Measurements from ENCODE around the gene ZNF611.
"Not testable (repeated sequence)": the region's sequence is repeated elsewhere in the genome, so short reads cannot be mapped to it uniquely, and the experiment has no call there.

ZNF611 gene

DNA sequence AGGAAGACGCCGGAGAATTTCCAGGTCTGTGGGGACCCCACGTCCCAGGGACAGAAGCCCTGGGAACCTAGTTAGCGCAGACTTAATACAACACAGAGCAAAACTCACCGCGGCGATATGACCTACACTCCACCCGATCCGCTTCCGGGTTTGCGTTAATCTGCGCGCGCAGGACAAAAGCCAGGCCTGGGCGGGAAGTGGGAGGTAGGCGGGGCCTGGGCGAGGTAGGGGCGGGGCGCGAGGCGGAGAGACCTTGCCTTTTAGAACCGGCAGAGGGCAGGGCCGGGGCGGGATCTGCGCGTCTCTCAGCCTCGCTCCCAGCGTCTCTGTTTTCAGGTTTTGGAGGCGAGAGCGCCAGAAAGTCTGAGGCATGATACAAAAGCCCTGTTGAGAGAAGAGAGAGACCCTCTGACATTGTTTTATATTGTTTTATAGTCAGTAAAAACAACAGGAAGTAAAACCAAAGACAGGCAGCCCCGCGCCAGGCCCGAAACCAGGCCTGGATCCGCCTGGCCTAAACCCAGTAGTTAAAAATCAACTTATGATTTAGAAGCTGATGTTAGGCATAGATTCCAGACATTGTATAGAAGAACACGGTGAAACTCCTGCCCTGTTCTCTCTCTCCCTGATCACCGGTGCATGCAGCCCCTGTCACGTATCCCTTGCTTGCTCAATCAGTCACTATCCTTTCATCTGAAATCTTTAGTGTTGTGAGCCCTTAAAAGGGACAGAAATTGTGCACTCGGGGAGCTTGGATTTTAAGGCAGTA is at the start of gene ZNF611:
Gene ZNF611 (minus strand): TSS at position 152 of the 769 bp plus-strand sequence. CDS start 19,150 bp downstream, outside the sequence.
- DNase-seq (ENCODE audit: low read depth): peak; percentile 79

DNA sequence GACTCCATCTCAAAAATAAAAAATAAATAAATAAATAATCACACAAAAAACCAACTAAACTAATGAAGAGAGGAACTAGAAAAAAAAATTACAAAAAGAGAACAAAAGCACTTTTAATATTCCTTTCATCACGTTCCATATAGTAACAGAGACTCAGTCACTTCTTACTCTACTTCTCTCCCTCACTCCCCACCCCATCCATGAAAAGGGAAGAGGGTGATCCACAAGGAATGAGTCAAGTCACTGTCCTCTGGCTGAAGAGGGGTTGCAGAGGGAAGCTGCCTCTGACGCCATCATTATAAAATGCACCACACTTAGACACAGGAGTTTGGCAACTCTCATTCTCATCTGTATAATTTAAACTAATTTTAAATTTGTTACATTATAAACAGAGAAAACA is 48.0 kb upstream of the ZNF611 start:
- not testable (repeated sequence) for DNase-seq (ENCODE audit: low read depth)

DNA sequence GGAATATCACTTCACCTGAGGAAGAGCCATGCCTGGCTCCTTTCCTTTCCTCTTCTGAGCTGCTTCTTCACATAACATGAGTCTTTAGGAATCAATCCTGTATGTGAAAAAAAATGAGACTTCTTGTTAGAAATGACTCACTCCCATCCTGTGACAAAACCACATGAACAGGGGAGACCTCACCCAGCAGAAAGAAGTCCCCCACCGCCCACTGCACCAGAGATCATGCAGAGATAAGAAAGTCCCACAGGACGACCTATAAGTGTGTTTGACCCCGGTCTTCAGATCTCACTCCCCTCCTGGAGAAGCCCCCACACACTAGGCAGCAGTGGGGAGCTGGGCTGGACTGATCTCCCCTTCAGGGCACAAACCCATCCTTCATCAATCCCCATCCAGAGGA is 44.0 kb upstream of the ZNF611 start:
- no peak for DNase-seq (ENCODE audit: low read depth)

DNA sequence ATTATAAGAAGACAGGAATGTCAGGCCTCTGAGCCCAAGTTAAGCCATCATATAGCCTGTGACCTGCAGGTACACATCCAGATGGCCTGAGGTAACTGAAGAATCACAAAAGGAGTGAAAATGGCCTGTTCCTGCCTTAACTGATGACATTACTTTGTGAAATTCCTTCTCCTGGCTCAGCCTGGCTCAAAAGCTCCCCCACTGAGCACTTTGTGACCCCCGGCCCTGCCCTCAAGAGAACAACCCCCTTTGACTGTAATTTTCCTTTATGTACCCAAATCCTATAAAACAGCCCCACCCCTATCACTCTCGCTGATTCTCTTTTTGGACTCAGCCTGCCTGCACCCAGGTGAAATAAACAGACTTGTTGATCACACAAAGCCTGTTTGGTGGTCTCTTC is 21.6 kb upstream of the ZNF611 start:
- not testable (repeated sequence) for DNase-seq (ENCODE audit: low read depth)

DNA sequence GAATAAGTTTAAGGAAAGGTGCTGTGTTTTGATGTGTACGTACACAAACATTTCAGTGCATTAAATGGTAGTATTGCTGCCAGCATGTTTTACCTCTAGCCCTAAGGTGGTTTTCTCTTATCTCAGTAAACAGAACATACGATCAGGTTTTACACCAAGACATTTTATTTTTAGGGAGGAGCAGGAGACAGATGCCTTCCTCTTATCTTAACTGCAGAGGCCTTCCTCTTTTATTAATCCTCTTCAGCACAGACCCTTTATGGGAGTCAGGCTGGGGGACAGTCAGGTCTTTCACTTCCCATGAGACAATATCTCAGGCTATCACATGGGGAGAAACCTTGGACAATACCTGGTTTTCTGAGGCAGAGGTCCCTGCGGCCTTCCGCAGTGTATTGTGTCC is 14.9 kb upstream of the ZNF611 start:
- no peak for DNase-seq (ENCODE audit: low read depth)

DNA sequence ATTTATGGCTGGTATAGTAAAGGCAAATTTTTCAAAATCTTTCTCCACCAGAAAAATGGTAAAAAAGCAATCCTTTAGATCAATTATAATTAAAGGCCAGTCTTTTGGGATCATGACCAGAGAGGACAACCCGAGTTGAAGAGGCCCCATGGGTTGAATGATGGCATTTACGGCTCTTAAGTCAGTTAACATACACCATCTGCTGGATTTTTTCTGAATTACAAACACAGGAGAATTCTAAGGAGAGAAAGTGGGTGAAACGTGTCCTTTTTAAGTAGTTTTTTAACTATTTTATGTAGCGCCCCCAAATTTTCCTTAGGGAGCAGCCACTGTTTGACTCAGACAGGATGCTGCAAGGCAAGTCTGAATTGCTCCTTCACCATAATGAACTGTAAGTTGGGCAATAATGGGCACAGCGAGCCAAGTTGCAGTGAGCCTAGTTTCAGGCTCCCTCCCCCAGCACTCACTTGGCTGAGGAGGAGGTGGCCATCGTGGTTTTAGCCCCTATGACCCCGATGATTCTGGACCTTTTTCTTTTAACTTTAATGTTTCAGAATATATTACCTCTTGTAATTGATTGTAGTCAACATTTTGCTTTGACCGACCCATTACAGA is 13.6 kb upstream of the ZNF611 start:
- DNase-seq (ENCODE audit: low read depth): peak; percentile 20

DNA sequence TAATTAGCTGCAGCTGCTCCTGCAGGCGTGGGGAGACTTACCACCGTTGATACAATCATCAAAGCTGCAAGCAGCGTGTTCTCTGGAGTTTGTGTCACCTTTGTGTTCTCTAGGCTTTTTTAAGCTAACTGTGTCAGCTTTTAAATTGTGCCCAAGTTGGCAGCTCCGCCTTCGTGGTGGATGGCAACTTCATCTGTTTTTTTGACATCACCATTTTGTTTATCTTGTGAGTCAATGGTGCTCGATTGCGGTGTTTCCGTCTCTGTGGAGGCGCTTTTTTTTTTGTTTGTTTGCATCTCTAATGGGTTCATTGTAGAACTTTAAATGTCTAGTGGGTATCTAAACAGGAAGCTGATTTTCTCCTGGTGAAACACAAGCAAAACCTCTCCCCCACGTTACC is 11.1 kb upstream of the ZNF611 start:
- not testable (repeated sequence) for DNase-seq (ENCODE audit: low read depth)

DNA sequence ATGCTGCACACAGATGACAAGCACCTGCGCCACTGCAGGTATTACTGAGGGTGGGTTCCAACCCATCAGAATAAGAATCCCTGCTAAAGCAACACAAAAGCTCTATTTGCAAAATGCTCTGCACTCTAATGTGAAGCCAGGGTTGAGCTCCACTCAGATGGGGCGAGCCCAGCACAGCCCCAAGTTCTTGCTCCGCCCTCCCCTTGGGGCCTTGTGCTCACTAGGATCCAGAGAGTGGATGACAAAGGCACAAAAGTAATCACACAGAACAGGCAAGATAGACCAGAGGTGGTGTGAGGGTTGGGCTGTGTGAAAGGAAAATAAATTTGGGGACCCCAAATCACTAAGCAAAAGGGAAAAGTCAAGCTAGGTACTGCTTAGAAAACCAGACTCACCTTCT is 8.2 kb upstream of the ZNF611 start:
- DNase-seq (ENCODE audit: low read depth): no peak

DNA sequence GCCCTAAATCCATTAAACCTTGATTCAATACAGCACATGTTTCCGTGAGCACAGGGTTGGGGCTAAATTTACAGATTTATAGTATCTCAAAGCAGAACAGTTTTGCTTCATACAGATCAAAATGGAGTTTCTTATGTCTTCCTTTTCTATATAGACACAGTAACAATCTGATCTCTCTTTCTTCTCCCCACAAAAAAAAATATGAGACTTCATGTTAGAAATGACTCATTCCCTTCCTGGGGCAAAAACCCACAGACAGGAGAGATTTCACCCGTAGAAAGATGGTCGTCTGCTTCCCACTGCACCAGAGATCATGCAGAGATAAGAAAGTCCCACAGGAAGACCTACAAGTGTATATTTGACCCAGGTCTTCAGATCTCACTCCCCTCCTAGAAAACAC is 7.7 kb upstream of the ZNF611 start:
- no peak for DNase-seq (ENCODE audit: low read depth)

DNA sequence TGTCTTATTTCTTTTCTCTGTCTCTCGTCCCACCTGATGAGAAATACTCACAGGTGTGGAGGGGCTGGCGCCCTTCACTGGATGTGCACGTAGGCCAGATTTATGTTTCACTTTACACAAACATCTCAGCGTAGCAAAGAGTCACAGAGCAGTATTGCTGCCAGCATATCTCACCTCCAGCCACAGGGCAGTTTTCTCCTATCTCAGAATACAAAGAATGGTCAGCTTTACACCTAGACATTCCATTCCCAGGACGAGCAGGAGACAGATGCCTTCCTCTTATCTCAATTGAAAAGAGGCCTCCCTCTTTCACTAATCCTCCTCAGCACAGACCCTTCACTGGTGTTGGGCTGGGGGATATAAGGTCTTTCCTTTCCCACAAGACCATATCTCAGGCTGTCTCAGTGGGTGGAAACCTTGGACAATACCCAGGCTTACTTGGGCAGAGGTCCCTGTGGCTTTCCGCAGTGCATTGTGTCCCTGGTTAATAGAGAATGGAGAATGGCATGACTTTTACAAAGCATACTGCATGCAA is 7.2 kb upstream of the ZNF611 start:
- DNase-seq (ENCODE audit: low read depth): no peak

DNA sequence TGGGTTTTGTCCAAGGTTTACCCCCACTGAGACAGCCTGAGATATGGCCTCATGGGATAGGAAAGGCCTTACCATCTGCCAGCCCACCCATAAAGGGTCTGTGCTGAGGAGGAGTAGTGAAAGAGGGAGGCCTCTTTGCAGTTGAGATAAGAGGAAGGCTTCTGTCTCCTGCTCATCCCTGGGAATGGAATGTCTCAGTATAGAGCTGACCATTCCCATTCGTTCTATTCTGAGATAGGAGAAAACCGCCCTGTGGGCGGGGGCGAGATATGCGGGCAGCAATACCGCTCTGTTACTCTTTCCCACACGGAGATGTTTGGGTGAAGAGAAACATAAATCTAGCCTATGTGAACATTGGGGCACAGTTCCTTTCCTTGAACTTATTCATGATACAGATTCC is 6.5 kb upstream of the ZNF611 start:
- DNase-seq (ENCODE audit: low read depth): not testable (repeated sequence)

DNA sequence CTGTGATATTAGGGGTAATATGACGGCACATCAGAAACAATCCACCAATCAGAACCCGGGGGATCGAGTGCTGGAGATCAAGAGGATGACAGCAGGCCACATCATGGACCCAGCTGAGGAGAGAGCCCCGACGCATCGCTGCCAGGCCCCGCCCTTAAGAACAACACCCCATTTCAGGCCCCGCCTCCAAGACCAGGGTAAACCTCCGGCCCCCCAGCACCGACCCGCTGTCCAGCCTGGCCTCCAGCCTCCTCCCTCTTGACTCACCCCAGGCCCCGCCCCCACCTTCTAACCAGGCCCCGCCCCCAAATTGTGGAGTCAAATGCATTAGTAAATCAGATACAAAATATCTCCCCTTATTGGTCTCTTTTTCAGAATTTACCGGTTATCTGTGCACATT is 4.7 kb upstream of the ZNF611 start:
- DNase-seq (ENCODE audit: low read depth): no peak

DNA sequence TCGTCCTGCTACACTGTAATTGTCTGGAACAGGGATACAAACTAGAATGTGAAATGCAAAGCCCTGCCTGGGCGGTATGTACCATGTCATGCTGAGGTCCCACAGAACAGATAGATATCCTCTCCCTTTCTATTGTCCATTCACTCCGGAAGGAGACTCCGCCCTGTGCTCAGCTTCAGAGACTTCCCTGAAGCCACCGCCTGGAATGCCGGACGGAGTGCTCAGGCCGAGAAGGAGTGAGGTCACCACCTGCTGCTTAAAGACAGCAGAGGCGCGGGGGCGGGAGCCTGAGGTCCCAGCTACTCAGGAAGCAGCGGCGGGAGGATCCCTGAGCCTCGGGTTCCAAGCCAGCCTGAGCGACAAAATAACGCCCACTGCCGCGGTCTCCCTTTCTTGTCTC is 890 bp upstream of the ZNF611 start:
- no peak for DNase-seq (ENCODE audit: low read depth)

DNA sequence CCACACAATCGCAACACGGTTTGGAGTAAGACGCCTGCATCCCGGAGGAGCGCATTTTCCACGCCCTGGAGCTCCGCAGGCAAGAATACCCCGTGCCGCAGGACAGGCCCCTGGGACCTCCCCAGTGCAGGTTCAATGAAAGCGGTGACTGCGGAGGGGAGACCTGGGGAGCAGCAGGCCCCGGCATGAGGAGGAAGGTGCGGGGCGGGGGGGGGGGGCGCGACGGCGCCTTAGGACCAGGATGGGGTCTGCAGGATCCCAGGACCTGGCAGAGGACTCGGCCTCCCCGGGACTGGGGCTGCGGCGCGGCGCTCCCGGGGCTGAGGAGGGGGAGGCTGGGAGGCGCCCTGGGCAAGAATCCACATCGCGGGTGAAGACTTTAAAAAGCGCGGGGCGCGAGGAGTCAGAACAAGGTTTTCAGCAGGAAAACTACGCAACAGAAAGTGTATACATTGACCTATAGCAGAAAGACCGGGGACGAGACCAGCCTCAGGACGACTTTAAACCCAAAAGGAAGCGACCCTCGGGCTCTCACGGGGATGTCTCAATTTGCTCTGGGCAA is 432 bp downstream of the ZNF611 start:
- no peak for DNase-seq (ENCODE audit: low read depth)

DNA sequence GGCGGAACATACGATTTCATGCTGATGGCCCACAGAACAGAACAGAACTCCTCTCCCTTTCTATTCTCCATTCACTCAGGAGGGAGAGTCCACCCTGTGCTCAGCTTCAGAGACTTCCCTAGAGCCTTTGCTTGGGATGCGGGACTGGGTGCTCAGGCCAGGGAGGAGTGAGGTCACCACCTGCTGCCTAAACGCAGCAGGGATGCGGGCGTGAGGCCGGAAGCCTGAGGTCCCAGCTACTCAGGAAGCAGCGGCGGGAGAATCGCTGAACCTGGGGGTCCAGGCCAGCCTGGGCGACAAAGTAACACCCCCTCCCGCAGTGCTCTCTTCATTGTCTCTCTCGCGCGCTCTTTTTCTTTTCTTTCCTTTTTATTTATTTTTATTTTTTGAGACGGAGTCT is 8.8 kb downstream of the ZNF611 start:
- not testable (repeated sequence) for DNase-seq (ENCODE audit: low read depth)

DNA sequence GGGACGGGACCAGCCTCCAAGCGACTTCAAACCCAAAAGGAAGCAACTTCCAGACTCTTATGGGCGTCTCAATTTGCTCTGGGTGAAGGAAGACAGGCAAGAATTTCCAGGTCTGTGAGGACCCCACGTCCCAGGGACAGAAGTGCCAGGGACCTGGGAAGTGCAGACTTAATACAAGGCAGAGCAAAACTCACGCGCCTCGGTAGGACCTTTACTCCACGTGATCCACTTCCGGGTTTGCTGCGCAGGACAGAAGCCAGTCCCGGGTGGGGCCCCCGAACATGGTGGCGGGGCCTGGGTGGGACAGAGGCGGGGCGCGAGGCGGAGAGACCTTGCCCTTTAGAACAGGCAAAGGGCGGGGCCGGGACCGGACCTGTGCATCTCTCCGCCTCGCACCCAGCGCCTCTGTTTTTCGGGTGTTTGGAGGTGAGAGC is 9.3 kb downstream of the ZNF611 start:
- no peak for DNase-seq (ENCODE audit: low read depth)

DNA sequence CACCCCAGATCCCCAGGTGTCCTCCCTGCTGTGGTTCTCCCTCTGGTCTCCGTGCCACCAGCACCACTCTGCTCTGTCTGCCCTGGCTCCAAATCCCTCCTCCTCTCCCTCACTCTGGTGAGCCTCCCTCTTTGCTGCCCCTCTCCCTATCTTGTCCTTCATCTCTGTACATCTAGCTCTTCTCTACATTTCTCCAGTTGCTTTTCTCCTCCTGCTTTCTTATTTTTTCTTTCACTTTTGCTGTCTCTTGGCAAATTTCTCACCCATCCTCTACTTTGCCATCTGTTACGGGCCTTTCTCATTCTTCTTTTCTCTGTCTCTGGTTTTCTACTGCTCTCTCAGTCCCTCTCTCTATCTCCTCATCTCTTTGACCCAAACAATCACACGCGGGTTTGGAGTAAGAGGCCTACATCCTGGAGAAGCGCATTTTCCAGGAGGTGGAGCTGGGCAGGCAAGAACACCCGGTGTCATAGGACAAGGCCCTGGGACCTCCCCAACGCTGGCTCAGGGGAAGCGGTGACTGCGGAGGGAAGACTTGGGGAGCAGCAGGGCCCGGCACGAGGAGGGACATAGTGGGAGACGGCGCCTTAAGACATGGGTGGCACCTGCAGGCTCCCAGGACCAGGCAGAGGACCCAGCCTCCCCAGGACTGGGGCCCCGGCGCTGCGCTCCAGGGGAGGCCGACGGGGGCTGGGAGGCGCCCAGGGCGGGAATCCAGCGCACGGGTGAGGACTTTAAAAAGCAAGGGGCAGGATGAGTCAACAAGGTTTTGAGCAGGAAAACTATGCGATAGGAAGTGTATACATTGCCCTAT is 9.9 kb downstream of the ZNF611 start:
- no peak for DNase-seq (ENCODE audit: low read depth)

DNA sequence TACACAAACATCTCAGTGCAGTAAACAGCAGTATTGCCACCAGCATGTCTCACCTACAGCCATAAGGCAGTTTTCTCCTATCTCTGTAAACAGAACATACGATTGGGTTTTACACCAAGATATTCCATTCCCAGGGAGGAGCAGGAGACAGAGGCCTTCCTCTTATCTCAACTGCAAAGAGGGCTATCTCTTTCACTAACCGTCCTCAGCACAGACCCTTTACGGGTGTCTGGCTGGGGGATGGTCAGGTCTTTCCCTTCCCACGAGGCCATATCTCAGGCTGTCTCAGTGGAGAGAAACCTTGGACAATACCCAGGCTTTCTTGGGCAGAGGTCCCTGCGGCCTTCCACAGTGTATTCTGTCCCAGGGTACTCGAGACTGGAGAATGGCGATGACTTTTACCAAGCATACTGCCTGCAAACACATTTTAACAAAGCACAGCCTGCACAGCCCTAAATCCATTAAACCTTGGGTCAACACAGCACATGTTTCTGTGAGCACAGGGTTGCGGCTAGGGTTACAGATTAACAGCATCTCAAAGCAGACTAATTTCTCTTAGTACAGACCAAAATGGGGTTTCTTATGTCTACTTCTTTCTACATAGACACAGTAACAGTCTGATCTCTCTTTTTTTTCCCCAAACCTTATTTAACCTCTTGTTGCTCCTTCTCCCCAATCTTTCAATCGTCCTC is 10.8 kb downstream of the ZNF611 start:
- DNase-seq (ENCODE audit: low read depth): not testable (repeated sequence)

DNA sequence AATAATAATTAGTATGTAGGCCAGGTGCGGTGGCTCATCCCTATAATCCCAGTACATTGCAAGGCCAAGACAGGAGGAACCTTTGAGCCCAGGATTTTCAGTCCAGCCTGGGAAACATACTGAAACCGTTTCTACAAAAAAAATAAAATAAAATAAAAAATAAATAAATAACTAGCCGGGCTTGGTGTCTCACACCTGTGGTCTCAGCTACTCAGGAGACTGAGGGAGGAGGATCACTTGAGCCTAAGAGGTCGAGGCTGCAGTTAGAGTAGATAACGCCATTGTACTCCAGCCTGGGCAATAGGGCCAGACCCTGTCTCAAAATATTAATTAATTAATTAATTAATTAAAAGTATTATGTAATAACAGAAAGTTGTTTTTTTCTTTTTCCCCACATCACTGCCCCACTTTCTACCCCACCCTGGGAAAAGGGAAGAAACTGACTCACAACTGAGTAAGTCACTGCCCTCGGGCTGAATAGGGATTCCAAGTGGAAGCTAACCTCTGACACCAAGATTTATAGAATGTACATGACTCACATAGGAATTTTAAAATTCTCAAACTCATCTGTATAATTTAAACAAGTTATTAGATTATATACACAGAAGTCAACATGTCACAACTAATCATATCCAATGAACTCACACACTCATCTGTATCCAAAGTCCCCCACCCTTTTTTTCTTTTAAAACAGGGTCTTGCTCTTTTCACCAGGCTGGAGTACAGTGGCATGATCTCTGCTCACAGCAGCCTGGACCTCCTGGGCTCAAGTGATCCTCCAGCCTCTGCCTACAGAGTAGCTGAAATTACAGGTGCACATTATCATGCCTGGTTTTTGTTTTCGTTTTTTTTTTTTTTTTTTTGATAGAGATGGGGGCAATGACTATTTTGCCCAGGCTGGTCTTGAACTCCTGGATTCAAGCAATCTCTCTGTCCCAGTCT is 12.5 kb downstream of the ZNF611 start:
- DNase-seq (ENCODE audit: low read depth): peak; percentile 63

DNA sequence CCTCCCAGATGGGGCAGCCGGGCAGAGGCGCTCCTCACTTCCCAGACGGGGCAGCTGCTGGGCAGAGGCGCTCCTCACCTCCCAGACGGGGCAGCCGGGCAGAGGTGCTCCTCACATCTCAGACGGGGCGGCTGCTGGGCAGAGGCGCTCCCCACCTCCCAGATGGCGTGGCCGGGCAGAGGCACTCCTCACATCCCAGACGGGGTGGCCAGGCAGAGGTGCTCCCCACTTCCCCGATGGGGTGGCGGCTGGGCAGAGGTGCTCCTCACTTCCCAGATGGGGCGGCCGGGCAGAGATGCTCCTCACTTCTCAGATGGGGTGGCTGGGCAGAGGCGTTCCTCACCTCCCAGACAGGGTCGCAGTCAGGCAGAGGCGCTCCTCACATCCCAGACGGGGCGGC is 14.3 kb downstream of the ZNF611 start:
- DNase-seq (ENCODE audit: low read depth): not testable (repeated sequence)

Measured in non-pigmented ciliary epithelial cell (primary cell).